SK-N-MC (cell line): ENCODE results near the gene MASP2.
"Not testable (repeated sequence)": the region's sequence is repeated elsewhere in the genome, so short reads cannot be mapped to it uniquely, and the experiment has no call there.

Experiments used
- DNase-seq: peaks from one replicate; pipeline ENCODE4 v3.0.0-alpha.2; 2011; ENCODE audit warnings: low read depth, low spot score
- H3K27ac ChIP-seq: fragments of 200-600 bp; sonication (generic); 2 replicates; pipeline ENCODE4 v1.5.1; 2016; ENCODE audit warnings: mixed run types
- H3K36me3 ChIP-seq: fragments of 200-600 bp; sonication (generic); 2 replicates; pipeline ENCODE4 v1.6.1; 2017; ENCODE audit warnings: antibody characterized with exemption, low read length, mixed read lengths; ENCODE audit not compliant: insufficient read depth
- H3K4me3 ChIP-seq: fragments of 200-600 bp; sonication (generic); 2 replicates; pipeline ENCODE4 v1.5.1; 2016
- H3K9ac ChIP-seq: fragments of 200-600 bp; sonication (generic); 2 replicates; pipeline ENCODE4 v1.8.0; 2017; ENCODE audit warnings: mixed run types, mixed read lengths; ENCODE audit not compliant: insufficient read length
- H3K9me3 ChIP-seq: fragments of 200-600 bp; sonication (generic); 2 replicates; pipeline ENCODE4 v1.6.1; 2017; ENCODE audit warnings: low read depth, mild to moderate bottlenecking, antibody characterized with exemption, low read length, moderate library complexity, mixed read lengths
- EZH2 ChIP-seq: fragments of 200-600 bp; sonication (generic); IDR thresholded peaks from one replicate; pipeline ENCODE4 v1.6.1; 2017; ENCODE audit warnings: antibody characterized with exemption
- FOXP2 ChIP-seq: optimal IDR thresholded peaks from 2 replicates; pipeline ENCODE3; 2011; ENCODE audit warnings: mild to moderate bottlenecking, moderate library complexity; ENCODE audit not compliant: insufficient read depth; ENCODE audit errors: extremely low read length, control extremely low read depth
- POLR2AphosphoS5 ChIP-seq: IDR thresholded peaks from 2 replicates; pipeline ENCODE4 v1.6.1; 2012; ENCODE audit warnings: mild to moderate bottlenecking, low read depth, low read length, borderline replicate concordance

The MASP2 gene

DNA sequence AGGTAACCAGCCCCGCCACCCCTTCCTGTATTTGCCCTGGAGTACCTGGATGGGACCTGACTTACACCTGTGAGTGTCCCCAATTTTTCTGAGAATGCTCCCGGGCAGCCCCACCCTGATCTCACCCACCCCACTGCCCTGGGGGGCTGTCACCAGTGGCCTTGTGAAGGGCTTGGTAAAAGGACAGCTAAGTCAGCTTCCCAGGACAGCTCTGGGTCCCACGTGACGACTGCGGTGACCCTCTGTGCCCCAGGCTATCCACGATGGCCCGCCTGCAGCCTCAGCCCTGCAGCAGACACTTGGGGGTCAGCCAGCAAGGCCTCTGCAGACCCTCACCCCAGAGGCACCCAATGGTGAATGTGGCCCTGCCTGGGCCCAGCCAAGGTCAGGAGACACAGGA lies 7.1 kb upstream of the MASP2 start:
- TF ChIP-seq POLR2AphosphoS5, result no peak
- no peak for TF ChIP-seq FOXP2
- TF ChIP-seq EZH2, result no peak
- Histone ChIP-seq H3K4me3 (no peak overlapping the region), H3K36me3 (peaks cover 25% of the 10 kb centered on the region), H3K27ac (no peak overlapping the region), H3K9ac (no peak overlapping the region), H3K9me3 (no peaks in the 10 kb centered on the region)
- no peak for DNase-seq

DNA sequence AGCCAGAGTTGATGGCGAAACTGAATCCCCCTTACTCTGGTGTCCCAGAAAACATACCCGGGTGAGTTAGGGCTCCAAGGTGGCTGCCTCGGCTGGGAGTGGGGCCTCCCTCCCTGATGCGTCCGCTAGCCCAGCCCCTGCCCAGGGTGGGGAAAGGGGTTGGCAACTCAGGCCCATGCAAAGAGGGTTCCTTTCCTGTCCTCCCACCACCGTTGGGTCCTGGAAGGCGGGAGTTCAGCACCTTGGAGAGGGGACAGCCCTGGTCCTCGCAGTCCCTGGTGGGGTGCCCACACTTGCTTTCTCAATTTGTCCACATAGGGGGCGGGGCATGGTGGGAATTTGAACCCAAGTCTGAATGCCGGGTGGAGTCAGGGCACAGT lies 6.7 kb upstream of the MASP2 start:
- H3K9me3 ChIP-seq, result no peaks in the 10 kb centered on the region
- no peak overlapping the region for H3K9ac ChIP-seq
- DNase-seq, result no peak
- H3K36me3 ChIP-seq, result peaks cover 25% of the 10 kb centered on the region
- no peak overlapping the region for H3K27ac ChIP-seq
- TF ChIP-seq FOXP2 (no peak), POLR2AphosphoS5 (peak; percentile 73; the same call in 1 of the 2 replicates), EZH2 (no peak)
- H3K4me3 ChIP-seq, result no peak overlapping the region

DNA sequence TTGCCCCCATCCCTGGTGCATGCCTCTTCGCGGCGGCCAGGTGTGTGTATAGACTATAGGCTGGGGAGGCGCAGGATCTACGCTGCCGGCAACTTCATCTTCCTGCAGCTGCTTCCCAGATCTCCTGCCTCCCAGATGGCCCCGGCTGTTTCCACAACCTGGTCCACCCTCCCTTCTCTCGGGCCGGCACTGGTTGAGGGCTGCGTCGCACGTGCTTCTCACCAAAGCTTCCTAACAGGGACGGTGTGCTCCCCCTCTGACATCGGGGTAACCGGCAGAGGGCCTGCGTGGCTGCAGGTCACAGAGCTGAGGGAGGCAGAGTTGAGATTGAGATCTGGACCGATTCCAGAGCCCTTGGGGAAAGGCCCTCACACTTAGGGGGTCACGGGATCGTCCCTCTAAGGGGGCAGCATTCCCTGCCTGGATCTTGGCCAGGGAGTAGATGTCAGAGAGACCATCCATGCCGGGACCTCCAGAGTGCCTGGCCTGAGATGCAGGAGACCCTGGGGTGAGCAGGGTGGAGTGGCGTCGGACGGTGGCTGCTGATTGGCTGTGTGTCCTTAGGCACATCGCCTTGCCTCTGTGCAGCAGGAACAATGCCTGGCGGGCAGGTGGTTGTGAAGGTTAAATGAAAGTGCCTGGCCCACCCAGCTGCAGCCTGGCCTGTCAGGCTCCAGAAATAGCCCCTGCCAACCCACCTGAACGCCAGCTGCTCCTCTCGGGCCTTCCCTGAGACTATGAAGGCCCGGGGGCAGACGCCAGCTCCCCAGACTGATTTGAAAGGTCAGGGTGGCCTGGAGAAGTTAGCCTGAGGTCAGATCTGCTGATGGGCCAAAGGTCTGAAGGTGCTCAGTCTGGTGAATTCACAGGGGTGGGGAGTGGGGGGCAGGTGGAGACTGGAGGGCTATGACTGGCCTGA lies 6.1 kb upstream of the MASP2 start:
- DNase-seq, result no peak
- Histone ChIP-seq H3K9me3 (no peaks in the 10 kb centered on the region), H3K27ac (no peak overlapping the region), H3K36me3 (peaks cover 25% of the 10 kb centered on the region), H3K4me3 (peak overlapping the region; percentile 66; the same call in 1 of the 2 replicates), H3K9ac (no peak overlapping the region)
- TF ChIP-seq EZH2 (no peak), POLR2AphosphoS5 (no peak; the same call in none of the 2 replicates), FOXP2 (no peak)

DNA sequence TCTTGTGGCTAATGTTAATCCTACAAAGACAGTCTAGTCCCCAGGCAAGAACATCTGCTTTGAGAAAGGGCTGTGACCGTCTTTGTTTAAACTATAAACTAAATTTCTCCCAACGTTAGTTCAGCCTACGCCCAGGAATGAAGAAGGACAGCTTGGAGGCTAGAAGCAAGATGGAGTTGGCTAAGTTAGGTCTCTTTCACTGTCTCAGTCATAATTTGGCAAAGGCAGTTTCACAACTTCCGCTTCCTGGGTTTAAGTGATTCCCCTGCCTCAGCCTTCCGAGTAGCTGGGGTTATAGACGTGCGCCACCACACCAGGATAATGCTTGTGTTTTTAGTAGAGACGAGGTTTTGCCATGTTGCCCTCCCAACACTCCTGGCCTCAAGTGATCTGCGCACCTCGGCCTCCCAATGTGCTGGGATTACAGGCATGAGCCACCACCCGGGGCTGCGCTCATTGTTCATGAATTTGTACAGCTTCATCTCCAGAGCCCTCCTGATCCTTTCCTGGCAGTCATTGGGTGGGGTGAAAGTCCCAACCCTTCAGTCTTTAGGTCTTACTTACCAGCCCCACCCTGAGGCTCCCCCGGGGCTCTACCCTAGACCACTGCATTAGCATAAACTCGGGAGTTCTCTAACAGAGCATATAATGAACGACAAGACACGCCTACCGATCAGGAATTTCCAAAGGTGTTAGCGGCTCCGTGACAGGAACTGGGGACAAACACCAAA lies 4.9 kb upstream of the MASP2 start:
- peak overlapping the region; percentile 66 for H3K4me3 ChIP-seq
- peak overlapping the region; percentile 69 for H3K27ac ChIP-seq
- no peaks in the 10 kb centered on the region for H3K9me3 ChIP-seq
- peak; percentile 79 for DNase-seq
- no peak overlapping the region for H3K9ac ChIP-seq
- H3K36me3 ChIP-seq, result peaks cover 18% of the 10 kb centered on the region
- TF ChIP-seq POLR2AphosphoS5 (peak; percentile 66), EZH2 (no peak), FOXP2 (no peak)

DNA sequence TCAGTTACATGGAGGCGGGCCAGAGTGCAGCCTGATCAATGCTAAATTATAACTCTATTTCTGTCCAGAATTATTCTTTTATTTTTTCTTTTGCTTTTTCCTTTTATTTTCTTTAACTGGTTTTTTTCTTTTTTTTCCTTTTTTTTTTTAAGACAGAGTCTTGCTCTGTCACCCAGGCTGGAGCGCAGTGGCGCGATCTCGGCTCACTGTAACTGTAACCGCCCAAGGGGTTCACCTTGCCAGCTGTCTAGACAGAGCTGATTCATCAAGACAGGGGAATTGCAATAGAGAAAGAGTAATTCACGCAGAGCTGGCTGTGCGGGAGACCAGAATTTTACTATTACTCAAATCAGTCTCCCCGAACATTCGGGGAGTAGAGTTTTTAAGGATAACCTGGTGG lies 4.1 kb upstream of the MASP2 start:
- H3K9me3 ChIP-seq, H3K4me3 ChIP-seq, DNase-seq, H3K36me3 ChIP-seq, H3K9ac ChIP-seq: not testable (repeated sequence)
- H3K27ac ChIP-seq, result peak overlapping the region; percentile 69; the same call in 1 of the 2 replicates

DNA sequence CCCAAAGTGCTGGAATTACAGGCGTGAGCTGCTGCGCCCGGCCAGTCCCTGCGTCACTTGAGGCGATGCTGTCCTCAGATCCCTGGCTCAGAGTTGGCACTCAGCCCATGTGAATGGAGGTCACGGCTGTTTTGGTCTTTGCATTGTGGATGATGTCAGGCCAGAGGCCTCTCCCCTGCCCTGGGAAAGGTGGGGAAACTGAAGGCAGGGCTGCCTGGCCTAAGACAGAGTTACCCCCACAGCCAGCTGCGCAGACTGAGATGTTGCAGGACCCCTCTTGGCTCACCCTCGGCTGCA lies 821 bp downstream of the MASP2 start:
- Histone ChIP-seq H3K9ac (no peak overlapping the region), H3K27ac (no peak overlapping the region), H3K36me3 (no peaks in the 10 kb centered on the region), H3K4me3 (no peak overlapping the region), H3K9me3 (no peaks in the 10 kb centered on the region)
- TF ChIP-seq EZH2, result no peak
- TF ChIP-seq FOXP2, result no peak
- TF ChIP-seq POLR2AphosphoS5, result no peak
- no peak for DNase-seq

DNA sequence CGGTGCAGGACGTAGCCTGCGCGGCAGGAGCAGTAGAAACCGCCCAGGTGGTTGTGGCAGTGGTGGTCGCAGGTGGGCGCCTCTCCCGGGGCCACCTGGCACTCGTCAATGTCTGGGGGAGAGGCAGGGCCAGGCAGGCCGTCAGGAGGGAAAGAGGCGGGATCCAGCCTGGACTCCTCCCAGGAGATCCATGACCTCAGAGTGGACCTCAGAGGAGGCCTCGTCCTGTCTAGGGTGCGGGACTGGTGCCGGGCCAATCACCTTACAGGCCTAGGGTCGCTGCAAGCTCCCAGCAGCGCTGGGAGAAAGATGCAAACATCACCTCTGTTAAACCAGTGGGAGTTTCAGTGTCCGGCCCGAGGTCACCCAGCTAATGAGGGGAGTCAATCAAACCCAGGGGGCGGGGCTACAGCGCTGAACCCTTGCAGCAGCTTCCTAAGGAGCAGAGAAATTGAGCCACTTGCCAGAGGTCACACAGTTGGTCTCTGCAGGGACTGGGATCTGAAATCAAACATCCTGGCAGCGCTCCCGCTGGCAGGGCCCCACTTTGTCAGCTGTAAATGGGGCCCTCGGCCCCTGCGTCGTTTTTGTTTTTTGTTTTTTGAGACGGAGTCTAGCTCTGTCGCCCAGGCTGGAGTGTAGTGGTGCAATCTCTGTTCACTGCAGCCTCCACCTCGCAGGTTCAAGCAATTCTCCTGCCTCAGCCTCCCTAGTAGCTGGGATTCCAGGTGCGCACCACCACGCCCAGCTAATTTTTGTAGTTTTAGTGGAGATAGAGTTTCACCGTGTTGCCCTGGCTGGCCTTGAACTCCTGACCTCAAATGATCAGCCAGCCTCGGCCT lies 1.4 kb downstream of the MASP2 start:
- no peak for TF ChIP-seq FOXP2
- DNase-seq, result no peak
- H3K27ac ChIP-seq, result no peak overlapping the region
- H3K9ac ChIP-seq, result no peak overlapping the region
- no peaks in the 10 kb centered on the region for H3K36me3 ChIP-seq
- no peak overlapping the region for H3K4me3 ChIP-seq
- no peaks in the 10 kb centered on the region for H3K9me3 ChIP-seq

DNA sequence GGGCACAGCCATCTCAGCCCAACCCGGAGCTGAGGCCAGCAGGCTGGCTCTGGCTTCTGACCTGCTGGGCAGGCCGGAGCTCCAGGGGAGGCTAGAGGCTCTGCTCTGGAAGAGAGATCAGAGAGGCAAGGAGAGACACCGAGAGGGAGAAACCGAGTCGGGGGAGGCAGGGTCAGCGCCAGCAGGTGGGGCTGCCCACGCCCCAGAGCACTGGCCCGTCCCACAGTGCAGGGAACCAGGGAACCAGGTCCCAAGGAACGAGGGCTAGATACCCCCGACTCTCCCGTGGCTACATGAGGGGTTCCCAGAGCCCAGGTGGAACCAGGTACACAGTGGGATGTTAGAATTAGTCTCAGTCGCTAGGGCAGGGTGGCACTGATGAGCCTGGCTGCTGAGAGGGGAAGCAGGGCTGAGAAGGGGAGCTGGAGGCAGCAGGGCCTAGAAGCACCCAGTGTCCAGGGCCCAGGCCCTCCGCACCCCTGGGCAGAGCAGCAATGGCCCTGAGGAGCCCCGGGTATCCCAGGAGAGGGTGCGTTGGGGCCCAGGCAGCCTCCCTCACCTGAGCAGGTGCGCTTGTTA lies 2.1 kb downstream of the MASP2 start:
- H3K4me3 ChIP-seq, result no peak overlapping the region
- DNase-seq, result no peak
- no peaks in the 10 kb centered on the region for H3K9me3 ChIP-seq
- H3K9ac ChIP-seq, result no peak overlapping the region
- TF ChIP-seq FOXP2, result no peak
- no peak for TF ChIP-seq POLR2AphosphoS5
- no peak for TF ChIP-seq EZH2
- H3K27ac ChIP-seq, result no peak overlapping the region
- H3K36me3 ChIP-seq, result no peaks in the 10 kb centered on the region
